ENCODE data around the gene RP2. TPM values are rescaled to one million over a fixed set of nuclear protein-coding genes. Genes with fewer than 3 reads are reported as not detected.

The RP2 gene
- total RNA-seq, 4 donors from 2014 or later, result 5.1 to 8.3 (median 6.3) TPM

GRCh38 chrX:46927718-46928117 lies 90.9 kb downstream of the RP2 start:
- H3K27me3 ChIP-seq, result no peaks in the 10 kb centered on the region
- H3K36me3 ChIP-seq, result no peaks in the 10 kb centered on the region
- TF ChIP-seq, protein P1, sequence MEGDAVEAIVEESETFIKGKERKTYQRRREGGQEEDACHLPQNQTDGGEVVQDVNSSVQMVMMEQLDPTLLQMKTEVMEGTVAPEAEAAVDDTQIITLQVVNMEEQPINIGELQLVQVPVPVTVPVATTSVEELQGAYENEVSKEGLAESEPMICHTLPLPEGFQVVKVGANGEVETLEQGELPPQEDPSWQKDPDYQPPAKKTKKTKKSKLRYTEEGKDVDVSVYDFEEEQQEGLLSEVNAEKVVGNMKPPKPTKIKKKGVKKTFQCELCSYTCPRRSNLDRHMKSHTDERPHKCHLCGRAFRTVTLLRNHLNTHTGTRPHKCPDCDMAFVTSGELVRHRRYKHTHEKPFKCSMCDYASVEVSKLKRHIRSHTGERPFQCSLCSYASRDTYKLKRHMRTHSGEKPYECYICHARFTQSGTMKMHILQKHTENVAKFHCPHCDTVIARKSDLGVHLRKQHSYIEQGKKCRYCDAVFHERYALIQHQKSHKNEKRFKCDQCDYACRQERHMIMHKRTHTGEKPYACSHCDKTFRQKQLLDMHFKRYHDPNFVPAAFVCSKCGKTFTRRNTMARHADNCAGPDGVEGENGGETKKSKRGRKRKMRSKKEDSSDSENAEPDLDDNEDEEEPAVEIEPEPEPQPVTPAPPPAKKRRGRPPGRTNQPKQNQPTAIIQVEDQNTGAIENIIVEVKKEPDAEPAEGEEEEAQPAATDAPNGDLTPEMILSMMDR (IDR thresholded peaks at IDR 0.05), result no peak
- TF ChIP-seq POLR2AphosphoS5 (IDR thresholded peaks at IDR 0.05) (no peak), POLR2A (IDR thresholded peaks at IDR 0.05) (no peak), EP300 (IDR thresholded peaks at IDR 0.05) (no peak)
- WGBS, result 90% methylated on average over 3 of the region's 3 CpGs
- no peak for DNase-seq (ENCODE audit: low spot score in 2 of 2)
- no peak overlapping the region for H3K4me3 ChIP-seq
- H3K4me1 ChIP-seq, result no peaks in the 10 kb centered on the region
- no peak overlapping the region for H3K27ac ChIP-seq
- no peaks in the 10 kb centered on the region for H3K9me3 ChIP-seq

DNA sequence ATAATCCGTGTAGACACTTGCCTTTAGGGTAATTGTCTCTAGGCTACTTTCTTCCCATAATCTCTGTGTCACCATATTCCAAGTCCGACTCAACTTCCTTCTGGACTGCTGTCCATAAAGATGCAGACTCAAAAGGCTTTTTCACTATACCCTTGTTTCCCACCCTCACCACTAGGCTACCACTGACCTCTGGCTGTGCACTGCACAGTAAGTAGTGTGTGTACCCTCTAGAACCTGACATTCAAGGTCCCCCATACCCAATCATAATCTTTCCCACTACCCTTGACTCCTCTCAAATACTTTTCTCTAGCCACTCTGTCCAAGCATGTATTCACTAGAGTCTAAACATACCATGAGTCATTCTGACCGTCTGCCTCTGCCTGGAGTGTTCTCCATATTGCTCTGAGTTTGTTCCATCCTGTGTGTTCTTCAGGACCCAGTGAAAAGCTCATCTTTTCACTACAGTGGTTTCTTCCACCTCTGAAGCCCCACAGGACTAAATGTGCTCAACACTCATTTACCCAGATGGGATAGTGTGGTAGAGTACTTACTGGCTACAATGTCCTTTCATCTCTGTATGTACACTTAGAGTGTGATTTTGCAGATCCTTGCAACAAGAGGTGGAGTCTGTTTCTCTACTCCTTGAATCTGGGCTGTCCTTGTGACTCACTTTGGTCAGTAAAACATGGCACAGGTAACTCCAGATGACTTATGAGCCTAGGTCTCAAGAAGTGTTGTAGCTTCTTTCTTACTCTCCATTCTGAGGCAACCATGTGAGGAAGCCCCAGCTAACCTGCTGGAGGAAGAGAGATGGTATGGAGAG lies 92.8 kb downstream of the RP2 start:
- Histone ChIP-seq H3K4me3 (no peak overlapping the region), H3K36me3 (no peaks in the 10 kb centered on the region), H3K4me1 (no peaks in the 10 kb centered on the region), H3K9me3 (no peaks in the 10 kb centered on the region), H3K27me3 (no peaks in the 10 kb centered on the region), H3K27ac (no peak overlapping the region)
- WGBS, result 63% methylated on average over 3 of the region's 3 CpGs
- TF ChIP-seq POLR2AphosphoS5 (IDR thresholded peaks at IDR 0.05) (no peak), EP300 (IDR thresholded peaks at IDR 0.05) (no peak), POLR2A (IDR thresholded peaks at IDR 0.05) (no peak)
- TF ChIP-seq, protein P1 (IDR thresholded peaks at IDR 0.05), result no peak
- no peak for DNase-seq (ENCODE audit: low spot score in 2 of 2)

Other genes with a start within 250 kb of the RP2 start
- 1 to 10 TPM; 3.1 to 7.4 (median 6.2) TPM for gene SLC9A7, start 77.9 kb upstream of the RP2 start, total RNA-seq
- gene JADE3, start 75.4 kb downstream of the RP2 start, total RNA-seq, result 1 to 10 TPM; 3.6 to 6.2 (median 5.1) TPM
- gene RGN, start 241.4 kb downstream of the RP2 start, total RNA-seq, result 1 to 10 TPM in 2 of 4 donors, under 1 TPM in 1, not detected in 1; 0.29 to 1.8 (median 1.5) TPM